Neuronal stem cell (in vitro differentiated cells): ENCODE data around the gene MFN2.
A peak's percentile ranks its signal among the peaks of the same experiment; 100 is the strongest.

Experiments
- DNase-seq: peaks from one replicate; pipeline ENCODE4 v3.0.0-alpha.2; 2013; ENCODE audit warnings: low spot score
- H2AFZ ChIP-seq: one replicate; pipeline ENCODE4 v1.6.1; 2013; ENCODE audit warnings: mild to moderate bottlenecking, low read length, inconsistent platforms
- H2AK5ac ChIP-seq: 2 replicates; pipeline ENCODE4 v1.6.1; 2013; ENCODE audit warnings: low read depth, mild to moderate bottlenecking, inconsistent platforms, low read length, moderate library complexity, mixed read lengths
- H2BK120ac ChIP-seq: 2 replicates; pipeline ENCODE4 v1.6.1; 2013; ENCODE audit warnings: low read depth, mild to moderate bottlenecking, inconsistent platforms, low read length, moderate library complexity, mixed read lengths
- H2BK12ac ChIP-seq: one replicate; pipeline ENCODE4 v1.6.1; 2013; ENCODE audit warnings: low read length, inconsistent platforms
- H2BK15ac ChIP-seq: 2 replicates; pipeline ENCODE4 v1.6.1; 2013; ENCODE audit warnings: mild to moderate bottlenecking, low read length, inconsistent platforms, mixed read lengths
- H2BK5ac ChIP-seq: one replicate; pipeline ENCODE4 v1.6.1; 2013; ENCODE audit warnings: inconsistent platforms, mild to moderate bottlenecking, low read length, moderate library complexity
- H3K14ac ChIP-seq: one replicate; pipeline ENCODE4 v1.6.1; 2013; ENCODE audit warnings: low read length, inconsistent platforms
- H3K18ac ChIP-seq: 2 replicates; pipeline ENCODE4 v1.6.1; 2013; ENCODE audit warnings: low read length, inconsistent platforms
- H3K23ac ChIP-seq: 2 replicates; pipeline ENCODE4 v1.6.1; 2013; ENCODE audit warnings: low read depth, mild to moderate bottlenecking, mixed read lengths, low read length, inconsistent platforms; ENCODE audit not compliant: poor library complexity
- H3K27ac ChIP-seq: replicated peaks from 3 replicates; pipeline ENCODE4 v1.5.1; 2013; ENCODE audit warnings: low read length, inconsistent platforms
- H3K27me3 ChIP-seq, 3 experiments: 2 replicates each; pipeline ENCODE4 v1.6.1; 2013; ENCODE audit warnings: low read length in 3 of 3, mild to moderate bottlenecking in 2 of 3, inconsistent platforms in 1 of 3, low read depth in 1 of 3, mixed read lengths in 1 of 3, moderate library complexity in 1 of 3; ENCODE audit not compliant: control insufficient read depth in 3 of 3, insufficient read depth in 3 of 3
- H3K36me3 ChIP-seq, 2 donors: replicated peaks in 1 of 2; 2 replicates each; pipeline ENCODE4 v1.6.1; 2013; ENCODE audit warnings: low read length in 2 of 2; ENCODE audit not compliant: control insufficient read depth in 2 of 2, insufficient read depth in 2 of 2
- H3K4ac ChIP-seq: 2 replicates; pipeline ENCODE4 v1.6.1; 2013; ENCODE audit warnings: inconsistent platforms, mild to moderate bottlenecking, low read length, moderate library complexity
- H3K4me1 ChIP-seq, 2 donors: 1 replicate in 1 of 2; 2 replicates in 1 of 2; pipeline ENCODE4 v1.6.1; 2013; ENCODE audit warnings: low read length in 2 of 2, low read depth in 1 of 2; ENCODE audit not compliant: control insufficient read depth in 2 of 2, insufficient read depth in 1 of 2
- H3K4me2 ChIP-seq: one replicate; pipeline ENCODE4 v1.6.1; 2013; ENCODE audit warnings: mild to moderate bottlenecking, low read length, inconsistent platforms; ENCODE audit not compliant: insufficient read depth, poor library complexity, severe bottlenecking
- H3K4me3 ChIP-seq, 2 donors: 2 replicates each; pipeline ENCODE4 v1.5.1; 2013; ENCODE audit warnings: low read length in 2 of 2, mild to moderate bottlenecking in 2 of 2, inconsistent platforms in 1 of 2, moderate library complexity in 1 of 2
- H3K79me1 ChIP-seq: one replicate; pipeline ENCODE4 v1.6.1; 2013; ENCODE audit warnings: low read depth, mild to moderate bottlenecking, inconsistent platforms, low read length, moderate library complexity
- H3K9ac ChIP-seq: one replicate; pipeline ENCODE4 v1.6.1; 2013; ENCODE audit warnings: mild to moderate bottlenecking, low read depth, low read length, inconsistent platforms; ENCODE audit not compliant: poor library complexity
- H3K9me3 ChIP-seq, 2 donors: replicated peaks in 1 of 2; 2 replicates each; pipeline versions ENCODE3 to v1.6.1; 2013; ENCODE audit warnings: low read length in 2 of 2, mild to moderate bottlenecking in 2 of 2, inconsistent platforms in 1 of 2, low read depth in 1 of 2, mixed read lengths in 1 of 2, moderate library complexity in 1 of 2; ENCODE audit not compliant: control insufficient read depth in 2 of 2, insufficient read depth in 1 of 2
- H4K8ac ChIP-seq: one replicate; pipeline ENCODE4 v1.6.1; 2013; ENCODE audit warnings: low read depth, mild to moderate bottlenecking, inconsistent platforms, low read length, moderate library complexity
- H4K91ac ChIP-seq: one replicate; pipeline ENCODE4 v1.6.1; 2013; ENCODE audit warnings: low read length, low read depth, mild to moderate bottlenecking, inconsistent platforms; ENCODE audit not compliant: poor library complexity
- WGBS, 2 donors: extraction: QIAGEN DNeasy Blood & Tissue Kit; methylation state at CpG; one replicate each; pipeline ENCODE4 v1.1.7; 2013; ENCODE audit warnings: missing lambda C conversion rate in 2 of 2, mixed read lengths in 1 of 2; ENCODE audit not compliant: insufficient read length in 2 of 2, insufficient replicate concordance in 1 of 2; ENCODE audit errors: extremely low coverage in 2 of 2; 5-methylcytosine and 5-hydroxymethylcytosine counted together

MFN2 gene

GRCh38 chr1:12055259-12055658 lies 75.0 kb downstream of the MFN2 start:
- Histone ChIP-seq H3K4me2 (no peak overlapping the region), H3K23ac (no peak overlapping the region), H2AK5ac (no peak overlapping the region), H3K4me3 (no peak overlapping the region), H2BK120ac (no peak overlapping the region), H4K91ac (no peak overlapping the region), H3K18ac (no peak overlapping the region), H3K79me1 (no peaks in the 10 kb centered on the region), H2BK5ac (no peak overlapping the region), H2AFZ (no peak overlapping the region), H3K9ac (no peak overlapping the region), H3K4ac (no peak overlapping the region), H4K8ac (no peak overlapping the region), H2BK15ac (no peak overlapping the region), H3K27ac (no peak overlapping the region), H3K4me1 (peaks cover 5 to 21% of the 10 kb centered on the region in 2 donors), H3K9me3 (peaks cover 0 to 6% of the 10 kb centered on the region in 2 donors), H2BK12ac (no peak overlapping the region), H3K14ac (no peak overlapping the region), H3K27me3 (peaks cover 0 to 17% (median 0%) of the 10 kb centered on the region in 3 experiments), H3K36me3 (no peaks in the 10 kb centered on the region)
- no CpG with 5 or more reads among the region's 6 CpGs for WGBS, 2 donors
- DNase-seq: no peak

- Histone ChIP-seq H2BK5ac (no peak overlapping the region), H2BK12ac (no peak overlapping the region), H3K23ac (no peak overlapping the region), H2BK120ac (no peak overlapping the region), H3K14ac (no peak overlapping the region), H2BK15ac (no peak overlapping the region), H3K18ac (no peak overlapping the region), H3K4me2 (no peak overlapping the region), H3K27me3 (peaks cover 0 to 26% (median 3%) of the 10 kb centered on the region in 3 experiments), H2AK5ac (no peak overlapping the region), H4K8ac (no peak overlapping the region), H3K4ac (no peak overlapping the region), H4K91ac (no peak overlapping the region), H3K79me1 (no peaks in the 10 kb centered on the region), H3K4me3 (no peak overlapping the region), H3K27ac (no peak overlapping the region), H2AFZ (no peak overlapping the region), H3K36me3 (no peaks in the 10 kb centered on the region), H3K4me1 (peaks cover 5 to 21% of the 10 kb centered on the region in 2 donors), H3K9ac (no peak overlapping the region), H3K9me3 (peaks cover 0 to 10% of the 10 kb centered on the region in 2 donors)
- DNase-seq: no peak
- no CpG with 5 or more reads among the region's 16 CpGs for WGBS, 2 donors
Measured at GRCh38 chr1:12056331-12056841, 76.1 kb downstream of the MFN2 start.

- peaks cover under 1 to 13% of the 10 kb centered on the region in 2 donors for H3K4me1 ChIP-seq
- no peak for DNase-seq
- peaks cover 0 to 34% (median 10%) of the 10 kb centered on the region in 3 experiments for H3K27me3 ChIP-seq
- H3K4me3 ChIP-seq: no peak overlapping the region
- H2BK5ac ChIP-seq: no peak overlapping the region
- H2AK5ac ChIP-seq: peak overlapping the region; percentile 66
- H3K27ac ChIP-seq: no peak overlapping the region
- no peak overlapping the region for H3K4ac ChIP-seq
- H3K9ac ChIP-seq: no peak overlapping the region
- H4K91ac ChIP-seq: no peak overlapping the region
- H2BK15ac ChIP-seq: no peak overlapping the region
- no peaks in the 10 kb centered on the region for H3K79me1 ChIP-seq
- no peak overlapping the region for H3K4me2 ChIP-seq
- no peak overlapping the region for H2AFZ ChIP-seq
- peaks cover 5 to 13% of the 10 kb centered on the region in 2 donors for H3K9me3 ChIP-seq
- H3K14ac ChIP-seq: no peak overlapping the region
- no peak overlapping the region for H2BK120ac ChIP-seq
- H4K8ac ChIP-seq: no peak overlapping the region
- no peak overlapping the region for H2BK12ac ChIP-seq
- no peaks in the 10 kb centered on the region for H3K36me3 ChIP-seq
- H3K23ac ChIP-seq: peak overlapping the region; percentile 40
- H3K18ac ChIP-seq: no peak overlapping the region
Measured at GRCh38 chr1:12057382-12057781, 77.1 kb downstream of the MFN2 start.

DNA sequence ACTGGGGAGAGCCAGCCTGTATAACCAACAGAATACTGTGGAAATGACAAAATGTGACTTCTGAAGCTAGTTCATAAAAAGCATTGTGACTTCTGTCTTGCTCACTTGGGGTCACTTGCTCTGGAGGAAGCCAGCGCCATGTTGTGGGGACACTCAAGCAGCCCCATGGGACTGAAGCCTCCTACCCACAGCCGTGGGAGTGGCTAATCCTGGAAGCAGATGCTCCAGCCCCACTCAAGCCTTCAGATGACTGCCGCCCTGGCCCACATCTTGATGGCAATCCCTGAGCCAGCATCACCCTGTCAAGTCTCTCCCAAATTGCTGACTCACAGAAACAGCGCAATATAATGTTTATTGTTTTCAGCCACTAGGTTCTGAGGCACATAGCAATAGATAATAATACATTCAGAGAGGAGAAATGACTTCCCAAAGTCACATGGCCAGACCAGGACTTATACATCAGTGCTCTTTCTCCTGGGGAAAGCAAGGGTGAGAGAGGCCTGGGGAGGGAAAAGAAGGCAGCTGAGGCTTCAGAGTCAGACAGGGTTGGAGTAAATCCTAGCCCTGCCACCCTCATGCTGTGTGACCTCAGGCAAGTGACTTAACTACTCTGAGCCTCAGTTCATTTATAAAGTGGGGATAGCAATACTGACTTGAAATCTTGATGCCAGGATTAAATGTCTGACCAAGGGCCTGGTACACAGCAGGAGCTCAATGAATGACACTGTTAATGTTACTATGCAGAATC lies 77.9 kb downstream of the MFN2 start:
- Histone ChIP-seq H3K27ac (no peak overlapping the region), H3K4me2 (no peak overlapping the region), H3K4ac (no peak overlapping the region), H3K9ac (no peak overlapping the region), H2BK120ac (no peak overlapping the region), H2AFZ (no peak overlapping the region), H2BK15ac (no peak overlapping the region), H4K8ac (no peak overlapping the region), H3K4me3 (no peak overlapping the region), H3K4me1 (peaks cover under 1 to 13% of the 10 kb centered on the region in 2 donors), H3K79me1 (no peaks in the 10 kb centered on the region), H2BK5ac (no peak overlapping the region), H3K9me3 (peaks cover 5 to 13% of the 10 kb centered on the region in 2 donors), H3K36me3 (no peaks in the 10 kb centered on the region), H3K14ac (no peak overlapping the region), H2BK12ac (no peak overlapping the region), H3K23ac (no peak overlapping the region), H4K91ac (no peak overlapping the region), H3K27me3 (peaks cover 3 to 39% (median 15%) of the 10 kb centered on the region in 3 experiments), H3K18ac (no peak overlapping the region), H2AK5ac (no peak overlapping the region)
- no CpG with 5 or more reads among the region's 4 CpGs for WGBS, 2 donors
- DNase-seq: no peak
